CD4-positive, alpha-beta T cell treated with Interleukin-4 for 4 hours (primary cell): ENCODE data around the gene NPTX1.

ENCODE experiments used
- DNase-seq: peaks from one replicate; pipeline ENCODE4 v3.0.0-alpha.2; 2020

NPTX1 gene

DNA sequence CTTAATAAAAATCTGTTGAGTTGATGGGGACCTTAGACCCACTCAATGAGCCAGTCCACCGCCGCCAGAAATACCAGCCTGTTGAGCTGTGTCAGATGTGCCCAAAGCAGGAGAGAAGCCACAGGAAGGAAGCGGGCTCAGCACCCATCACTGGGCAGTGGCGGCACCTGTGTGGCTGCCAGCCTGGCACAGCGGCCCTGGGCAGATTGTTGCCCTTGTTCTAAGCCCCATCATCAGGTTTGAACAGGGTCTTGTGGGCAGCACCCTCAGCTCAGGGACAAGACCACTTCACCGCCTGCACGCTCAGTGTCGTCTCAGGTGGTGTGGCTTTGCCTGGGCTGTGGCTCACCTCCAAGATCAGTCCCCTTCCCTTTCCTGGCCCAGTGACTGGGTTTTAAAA, 52.1 kb downstream of the NPTX1 start:
- DNase-seq: no peak

DNA sequence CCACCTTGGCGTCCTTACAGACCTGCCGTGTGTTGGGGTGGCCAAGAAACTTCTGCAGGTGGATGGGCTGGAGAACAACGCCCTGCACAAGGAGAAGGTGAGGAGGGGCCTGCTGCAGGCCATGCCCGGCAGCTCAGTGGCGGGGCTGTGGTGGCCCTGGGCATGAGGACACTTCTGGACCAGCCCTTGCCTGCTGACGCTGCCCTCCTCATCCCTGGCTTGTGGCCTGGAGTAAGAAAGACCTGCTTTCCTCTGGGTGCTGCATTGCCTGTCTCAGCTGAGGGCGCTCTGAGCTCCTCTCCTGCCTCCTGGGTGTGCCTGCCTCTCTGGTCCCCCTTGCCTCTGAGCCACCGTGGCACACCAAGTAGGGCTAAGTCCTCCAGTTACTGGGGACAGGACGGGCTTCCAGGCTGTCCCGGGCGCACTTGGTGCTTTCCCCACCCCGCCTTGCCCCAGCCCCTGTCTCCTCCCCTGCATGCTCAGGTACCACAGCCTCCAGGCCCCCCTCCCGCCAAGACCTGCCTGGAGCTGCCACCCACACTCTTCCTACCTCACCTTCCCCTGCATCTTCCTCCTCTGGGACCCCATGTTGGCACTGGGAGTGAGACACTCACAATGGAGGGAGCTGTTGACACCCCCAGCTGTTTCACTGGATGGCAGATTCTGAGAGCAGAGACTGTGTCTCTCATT, 52.7 kb downstream of the NPTX1 start:
- no peak for DNase-seq

DNA sequence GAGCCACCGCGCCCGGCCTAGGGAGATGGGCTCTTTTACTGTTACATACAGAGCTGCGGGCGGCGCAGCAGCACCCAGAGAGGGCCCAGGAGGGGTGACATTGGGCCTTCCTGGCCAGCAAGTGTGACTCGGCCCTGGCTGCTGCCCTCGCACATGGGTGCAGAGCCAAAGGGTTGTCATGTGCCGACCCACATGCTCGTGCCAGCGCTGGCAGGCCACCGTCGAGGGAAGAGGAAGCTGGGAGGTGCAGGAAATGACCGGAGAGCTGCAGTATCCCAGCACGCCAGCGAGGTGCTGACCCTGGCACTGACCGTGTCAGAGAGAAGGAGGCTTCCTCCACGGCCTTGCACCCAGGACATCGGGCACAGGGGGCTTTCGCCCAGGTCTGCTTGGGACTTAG, 53.4 kb downstream of the NPTX1 start:
- no peak for DNase-seq

DNA sequence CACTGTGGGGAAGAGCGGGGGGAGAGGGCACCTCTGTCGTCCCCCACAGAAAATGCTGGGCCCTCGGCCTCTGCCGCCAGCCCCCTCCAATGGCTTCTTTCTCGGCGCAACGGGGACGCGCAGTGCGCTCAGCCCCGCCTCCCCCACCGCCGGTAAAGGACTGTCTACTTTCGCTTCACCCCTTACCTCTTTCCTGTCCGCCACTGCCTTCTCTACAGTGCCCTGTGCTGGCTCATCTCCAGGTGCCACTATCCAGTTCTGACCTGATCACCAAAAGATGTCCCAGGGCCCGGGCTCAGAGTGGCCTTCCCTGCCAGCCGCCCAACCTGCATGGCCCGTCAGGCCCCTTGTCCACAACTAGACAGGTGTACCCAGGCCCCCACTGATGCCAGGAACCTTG, 54.1 kb downstream of the NPTX1 start:
- no peak for DNase-seq

DNA sequence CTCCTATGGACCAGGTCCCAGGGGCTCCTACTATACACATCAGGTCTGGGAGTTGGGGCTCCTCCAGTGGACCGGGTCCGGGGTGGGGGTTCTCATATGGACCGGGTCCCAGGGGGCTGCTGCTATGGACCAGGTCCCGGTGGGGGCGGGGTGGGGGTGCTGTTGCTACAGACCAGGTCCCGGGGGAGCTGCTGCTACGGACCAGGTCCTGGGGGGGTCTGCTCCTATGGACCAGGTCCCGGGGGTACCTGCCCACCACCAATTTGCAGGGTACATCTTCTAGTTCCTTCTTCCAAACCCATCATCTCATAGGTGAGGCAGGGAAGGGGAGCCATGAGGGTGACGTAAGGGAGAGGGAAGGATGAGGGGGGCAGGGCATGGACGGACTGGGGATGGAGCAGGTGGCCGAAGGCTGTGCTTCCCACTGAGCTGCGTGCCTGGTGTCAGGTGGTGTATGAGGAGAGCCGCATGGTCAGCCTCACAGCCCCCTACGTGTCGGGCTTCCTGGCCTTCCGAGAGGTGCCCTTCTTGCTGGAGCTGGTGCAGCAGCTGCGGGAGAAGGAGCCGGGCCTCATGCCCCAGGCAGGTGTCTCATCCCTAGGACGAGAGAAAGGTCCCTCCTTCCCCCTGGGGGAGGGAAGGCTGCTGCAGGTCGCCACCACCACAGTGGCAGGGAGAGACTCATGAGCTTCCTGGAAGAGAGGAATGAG, 54.9 kb downstream of the NPTX1 start:
- no peak for DNase-seq

DNA sequence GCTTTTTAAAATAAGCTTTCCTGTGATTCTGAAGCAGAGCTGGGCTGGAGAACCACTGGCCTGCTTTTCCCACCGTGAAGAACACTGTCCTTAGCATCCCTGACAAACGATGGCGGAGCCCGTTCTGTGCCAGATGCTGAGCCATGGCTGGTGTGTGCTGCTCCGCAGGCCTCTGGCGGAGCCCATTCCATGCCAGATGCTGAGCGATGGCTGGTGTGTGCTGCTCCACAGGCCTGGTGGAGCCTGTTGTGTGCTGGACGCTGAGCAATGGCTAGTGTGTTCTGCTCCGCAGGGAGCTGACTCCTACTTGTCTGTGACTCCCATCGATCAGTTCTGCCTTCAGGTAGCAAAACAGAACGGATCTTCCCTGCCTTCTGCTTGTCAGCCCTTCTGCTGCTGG, 57.2 kb downstream of the NPTX1 start:
- no peak for DNase-seq

DNA sequence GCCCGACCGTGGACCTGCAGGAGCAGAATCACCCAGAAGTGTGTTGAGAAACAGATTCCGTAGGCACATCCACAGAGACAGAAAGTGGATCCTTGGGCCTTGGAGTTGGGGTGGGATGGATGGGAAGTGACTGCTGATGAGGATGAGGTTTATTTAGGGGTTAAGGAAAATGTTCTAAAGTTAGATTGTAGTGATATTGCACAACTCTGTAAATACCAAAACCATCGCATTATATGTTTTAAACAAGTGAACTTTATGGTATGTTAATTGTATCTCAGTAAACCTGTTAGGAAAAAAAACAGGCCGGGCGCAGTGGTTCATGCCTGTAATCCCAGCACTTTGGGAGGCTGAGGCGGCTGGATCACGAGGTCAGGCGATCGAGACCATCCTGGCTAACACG, 57.8 kb downstream of the NPTX1 start:
- no peak for DNase-seq
